HEK293 (cell line): ENCODE results near the gene PCLAF.

ENCODE experiments used
- CTCF ChIP-seq: fragments of 450-650 bp; formaldehyde crosslinking; IDR thresholded peaks from 2 replicates; pipeline ENCODE4 v1.5.1; 2016; ENCODE audit warnings: missing biosample characterization, missing genetic modification characterization
- SP2 ChIP-seq: fragments of 450-650 bp; formaldehyde crosslinking; IDR thresholded peaks from 2 replicates; pipeline ENCODE4 v1.5.1; 2016; ENCODE audit warnings: missing biosample characterization, missing genetic modification characterization
- TCF7L2 ChIP-seq: IDR thresholded peaks from 2 replicates; pipeline ENCODE4 v1.6.1; 2011; ENCODE audit warnings: low read depth, mild to moderate bottlenecking, inconsistent platforms, low read length, moderate library complexity, borderline replicate concordance
- WT1 ChIP-seq: fragments of 450-650 bp; formaldehyde crosslinking; IDR thresholded peaks from 2 replicates; pipeline ENCODE4 v1.5.1; 2016; ENCODE audit warnings: missing biosample characterization, missing genetic modification characterization
- ZBTB17 ChIP-seq: fragments of 450-650 bp; formaldehyde crosslinking; IDR thresholded peaks from 2 replicates; pipeline ENCODE4 v1.5.1; 2016; ENCODE audit warnings: missing biosample characterization, missing genetic modification characterization
- ZBTB20 ChIP-seq: fragments of 450-650 bp; formaldehyde crosslinking; IDR thresholded peaks from 2 replicates; pipeline ENCODE4 v1.5.1; 2016; ENCODE audit warnings: missing biosample characterization, missing genetic modification characterization
- ZNF148 ChIP-seq: fragments of 450-650 bp; formaldehyde crosslinking; IDR thresholded peaks from 2 replicates; pipeline ENCODE4 v1.5.0; 2017; ENCODE audit warnings: missing biosample characterization, missing genetic modification characterization, borderline replicate concordance
- ZNF266 ChIP-seq: fragments of 450-650 bp; formaldehyde crosslinking; IDR thresholded peaks from 2 replicates; pipeline ENCODE4 v1.5.1; 2016; ENCODE audit warnings: missing biosample characterization, missing genetic modification characterization, low read depth
- ZNF362 ChIP-seq: fragments of 450-650 bp; formaldehyde crosslinking; IDR thresholded peaks from 2 replicates; pipeline ENCODE4 v1.5.1; 2016; ENCODE audit warnings: missing biosample characterization, missing genetic modification characterization
- ZNF654 ChIP-seq: fragments of 450-650 bp; formaldehyde crosslinking; IDR thresholded peaks from 2 replicates; pipeline ENCODE4 v1.5.1; 2016; ENCODE audit warnings: low read depth, missing biosample characterization, missing genetic modification characterization
- ZNF768 ChIP-seq: fragments of 450-650 bp; formaldehyde crosslinking; IDR thresholded peaks from 2 replicates; pipeline ENCODE4 v1.5.1; 2018; ENCODE audit warnings: missing biosample characterization, mild to moderate bottlenecking, missing genetic modification characterization
- TF ChIP-seq, protein P1 (sequence below): fragments of 450-650 bp; formaldehyde crosslinking; IDR thresholded peaks from 2 replicates; pipeline ENCODE4 v1.5.1; 2016; ENCODE audit warnings: missing biosample characterization, missing genetic modification characterization

DNA sequence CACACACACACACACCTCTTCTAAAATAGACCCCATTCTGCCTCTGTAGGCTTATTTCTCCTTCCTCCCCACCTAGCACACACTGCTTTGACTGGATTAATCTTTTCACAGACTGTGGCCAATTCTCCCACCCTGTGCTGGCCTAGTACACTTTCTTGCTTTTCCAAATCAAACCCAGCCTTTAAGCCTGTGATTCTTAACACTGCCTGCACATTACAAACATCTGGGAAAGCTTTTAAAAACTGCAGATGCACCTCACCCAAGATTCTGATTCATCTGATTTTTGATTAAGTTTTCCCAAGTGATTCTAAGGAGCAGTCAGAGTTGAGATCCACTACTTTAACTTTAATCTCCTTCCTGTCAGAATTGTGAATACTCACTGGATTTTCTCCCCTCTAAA is 38.0 kb downstream of the PCLAF start:
- TF ChIP-seq CTCF (tag by site-specific recombination) (no peak), SP2 (no peak), ZNF266 (no peak), TCF7L2 (no peak), ZBTB17 (tag by site-specific recombination) (no peak), ZNF654 (tag by site-specific recombination) (no peak), ZNF148 (tag by site-specific recombination) (no peak), ZBTB20 (tag by site-specific recombination) (no peak), WT1 (no peak), ZNF768 (no peak), ZNF362 (tag by site-specific recombination) (no peak)
- TF ChIP-seq, protein P1, sequence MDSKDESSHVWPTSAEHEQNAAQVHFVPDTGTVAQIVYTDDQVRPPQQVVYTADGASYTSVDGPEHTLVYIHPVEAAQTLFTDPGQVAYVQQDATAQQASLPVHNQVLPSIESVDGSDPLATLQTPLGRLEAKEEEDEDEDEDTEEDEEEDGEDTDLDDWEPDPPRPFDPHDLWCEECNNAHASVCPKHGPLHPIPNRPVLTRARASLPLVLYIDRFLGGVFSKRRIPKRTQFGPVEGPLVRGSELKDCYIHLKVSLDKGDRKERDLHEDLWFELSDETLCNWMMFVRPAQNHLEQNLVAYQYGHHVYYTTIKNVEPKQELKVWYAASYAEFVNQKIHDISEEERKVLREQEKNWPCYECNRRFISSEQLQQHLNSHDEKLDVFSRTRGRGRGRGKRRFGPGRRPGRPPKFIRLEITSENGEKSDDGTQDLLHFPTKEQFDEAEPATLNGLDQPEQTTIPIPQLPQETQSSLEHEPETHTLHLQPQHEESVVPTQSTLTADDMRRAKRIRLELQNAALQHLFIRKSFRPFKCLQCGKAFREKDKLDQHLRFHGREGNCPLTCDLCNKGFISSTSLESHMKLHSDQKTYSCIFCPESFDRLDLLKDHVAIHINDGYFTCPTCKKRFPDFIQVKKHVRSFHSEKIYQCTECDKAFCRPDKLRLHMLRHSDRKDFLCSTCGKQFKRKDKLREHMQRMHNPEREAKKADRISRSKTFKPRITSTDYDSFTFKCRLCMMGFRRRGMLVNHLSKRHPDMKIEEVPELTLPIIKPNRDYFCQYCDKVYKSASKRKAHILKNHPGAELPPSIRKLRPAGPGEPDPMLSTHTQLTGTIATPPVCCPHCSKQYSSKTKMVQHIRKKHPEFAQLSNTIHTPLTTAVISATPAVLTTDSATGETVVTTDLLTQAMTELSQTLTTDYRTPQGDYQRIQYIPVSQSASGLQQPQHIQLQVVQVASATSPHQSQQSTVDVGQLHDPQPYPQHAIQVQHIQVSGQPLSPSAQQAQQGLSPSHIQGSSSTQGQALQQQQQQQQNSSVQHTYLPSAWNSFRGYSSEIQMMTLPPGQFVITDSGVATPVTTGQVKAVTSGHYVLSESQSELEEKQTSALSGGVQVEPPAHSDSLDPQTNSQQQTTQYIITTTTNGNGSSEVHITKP (tag by site-specific recombination) = no peak
